WI38 (cell line): Measurements from ENCODE around the gene GHRHR.

ENCODE experiments used
- H3K4me3 ChIP-seq: 2 replicates; pipeline ENCODE4 v1.5.1; 2011; ENCODE audit warnings: low read depth, mild to moderate bottlenecking, control low read depth, low read length
- TF ChIP-seq, protein P1 (sequence below): IDR thresholded peaks from 2 replicates; pipeline ENCODE4 v1.5.1; 2012; ENCODE audit warnings: low read depth, mild to moderate bottlenecking, control low read depth, low read length

The GHRHR gene

GRCh38 chr7:30928254-30928872 lies 35.4 kb upstream of the GHRHR start:
- H3K4me3 ChIP-seq, result no peak overlapping the region
- TF ChIP-seq, protein P1, sequence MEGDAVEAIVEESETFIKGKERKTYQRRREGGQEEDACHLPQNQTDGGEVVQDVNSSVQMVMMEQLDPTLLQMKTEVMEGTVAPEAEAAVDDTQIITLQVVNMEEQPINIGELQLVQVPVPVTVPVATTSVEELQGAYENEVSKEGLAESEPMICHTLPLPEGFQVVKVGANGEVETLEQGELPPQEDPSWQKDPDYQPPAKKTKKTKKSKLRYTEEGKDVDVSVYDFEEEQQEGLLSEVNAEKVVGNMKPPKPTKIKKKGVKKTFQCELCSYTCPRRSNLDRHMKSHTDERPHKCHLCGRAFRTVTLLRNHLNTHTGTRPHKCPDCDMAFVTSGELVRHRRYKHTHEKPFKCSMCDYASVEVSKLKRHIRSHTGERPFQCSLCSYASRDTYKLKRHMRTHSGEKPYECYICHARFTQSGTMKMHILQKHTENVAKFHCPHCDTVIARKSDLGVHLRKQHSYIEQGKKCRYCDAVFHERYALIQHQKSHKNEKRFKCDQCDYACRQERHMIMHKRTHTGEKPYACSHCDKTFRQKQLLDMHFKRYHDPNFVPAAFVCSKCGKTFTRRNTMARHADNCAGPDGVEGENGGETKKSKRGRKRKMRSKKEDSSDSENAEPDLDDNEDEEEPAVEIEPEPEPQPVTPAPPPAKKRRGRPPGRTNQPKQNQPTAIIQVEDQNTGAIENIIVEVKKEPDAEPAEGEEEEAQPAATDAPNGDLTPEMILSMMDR, result no peak

DNA sequence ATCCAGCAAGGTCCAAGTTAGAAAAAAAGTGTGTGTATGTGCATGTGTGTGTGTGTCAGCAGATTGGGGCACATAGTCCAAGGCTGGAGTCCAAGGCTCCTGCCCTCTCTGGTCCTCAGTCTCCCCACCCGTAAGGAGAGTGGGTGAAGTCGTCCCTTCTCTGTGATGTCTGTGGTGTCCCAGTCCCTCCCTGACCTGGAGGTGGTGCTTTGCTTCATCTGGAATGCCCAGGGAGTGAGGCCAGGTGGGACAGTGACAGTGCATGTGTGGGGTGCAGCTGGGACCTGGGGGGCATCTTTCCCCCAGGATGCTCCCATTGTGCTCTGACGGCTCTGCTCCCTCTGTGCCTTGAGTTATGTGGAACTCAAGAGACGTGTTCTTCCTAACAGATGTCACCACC lies 34.1 kb upstream of the GHRHR start:
- TF ChIP-seq, protein P1, result no peak

GRCh38 chr7:30930621-30931020 lies 33.1 kb upstream of the GHRHR start:
- H3K4me3 ChIP-seq, result no peak overlapping the region
- TF ChIP-seq, protein P1, result no peak

More for the DNA sequence above, 34.1 kb upstream of the GHRHR start:
- no peak overlapping the region for H3K4me3 ChIP-seq

GRCh38 chr7:30931161-30931928 lies 32.4 kb upstream of the GHRHR start:
- H3K4me3 ChIP-seq, result no peak overlapping the region
- TF ChIP-seq, protein P1, result no peak

DNA sequence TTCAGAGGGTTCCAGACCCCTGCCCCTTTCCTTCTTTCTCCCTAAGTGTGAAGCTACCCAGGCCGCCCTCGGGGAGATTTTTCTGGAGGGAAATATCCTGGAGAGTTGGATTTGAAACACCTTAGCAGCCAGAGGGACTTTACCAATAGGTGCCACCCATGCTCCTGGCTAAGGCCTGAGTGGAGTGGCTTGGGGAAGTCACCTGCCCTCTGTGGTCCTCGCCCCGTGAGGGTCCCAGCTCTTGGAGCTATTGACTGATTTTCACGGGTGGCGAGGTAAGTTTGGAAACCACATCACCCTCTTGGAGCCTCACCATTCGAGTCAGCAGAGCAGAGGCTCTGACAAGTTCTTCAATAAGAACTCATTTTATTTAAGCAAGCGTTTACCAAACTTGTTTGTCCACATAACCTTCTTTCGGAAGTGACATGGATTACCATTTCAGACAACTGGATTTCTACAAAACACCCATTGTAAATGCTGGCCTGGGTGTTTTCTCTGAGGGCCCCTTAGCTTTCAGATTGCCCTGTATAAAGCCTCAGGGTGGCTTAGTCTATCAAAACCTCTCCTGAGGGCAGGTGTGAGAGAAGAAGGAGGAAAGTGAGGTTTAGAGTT lies 31.7 kb upstream of the GHRHR start:
- H3K4me3 ChIP-seq, result no peak overlapping the region
- TF ChIP-seq, protein P1, result no peak

DNA sequence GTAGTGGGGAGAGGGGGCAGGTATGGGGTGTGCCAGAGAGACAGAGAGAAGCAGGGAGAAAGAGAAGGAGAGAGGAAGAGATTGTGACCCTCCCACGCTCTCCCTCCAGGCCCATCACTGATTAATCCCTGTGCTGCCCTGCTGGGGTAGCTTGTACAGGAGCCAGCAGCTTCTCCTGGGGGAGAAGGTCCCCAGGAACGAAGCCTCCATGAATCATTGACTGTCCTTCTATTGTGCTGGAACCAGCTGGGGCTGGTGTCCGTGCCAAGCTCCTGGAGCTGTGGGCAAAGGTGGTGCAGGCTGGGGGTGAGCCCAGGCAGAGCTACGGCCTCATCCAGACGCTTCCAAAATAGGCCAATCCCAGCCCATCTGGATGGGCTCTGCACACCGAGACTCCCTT lies 31.2 kb upstream of the GHRHR start:
- H3K4me3 ChIP-seq, result no peak overlapping the region
- TF ChIP-seq, protein P1, result no peak
